ENCODE data around the gene ZC3H4. TPM values are rescaled to one million over a fixed set of nuclear protein-coding genes. Genes with fewer than 3 reads are reported as not detected.

Gene ZC3H4
- total RNA-seq, 1 experiment from 2014 or later, result 105 TPM

GRCh38 chr19:47093841-47094240 lies 19.7 kb downstream of the ZC3H4 start:
- no CpG with 5 or more reads among the region's 10 CpGs for WGBS (ENCODE audit: extremely low coverage, insufficient read length, low lambda C conversion rate)
- H3K27ac ChIP-seq (ENCODE audit: insufficient read length, low read depth, low read length), result no peak overlapping the region
- H2AK5ac ChIP-seq (ENCODE audit: insufficient read length, low read length), result no peak overlapping the region
- no peak overlapping the region for H3K4ac ChIP-seq (ENCODE audit: low read depth, low read length)
- H2BK120ac ChIP-seq (ENCODE audit: low read depth, low read length, poor library complexity, severe bottlenecking), result no peak overlapping the region
- Mint-ChIP-seq H3K4me1 (peaks cover 28 to 37% of the 10 kb centered on the region in 2 experiments), H3K27me3 (ENCODE audit: low read depth) (no peaks in the 10 kb centered on the region), H3K36me3 (ENCODE audit: insufficient read depth in 1 of 3, low read depth in 3 of 3) (peaks cover 37 to 62% (median 52%) of the 10 kb centered on the region in 3 experiments), H3K4me3 (no peak overlapping the region; a peak in 1 of 5 replicates), H3K9me3 (no peaks in the 10 kb centered on the region), H3K27ac (peak overlapping the region in 1 of 3 experiments; percentile 88; a peak in 3 of 7 replicates)
- H2BK15ac ChIP-seq (ENCODE audit: low read depth, low read length), result no peak overlapping the region
- no peak overlapping the region for H3K4me2 ChIP-seq (ENCODE audit: insufficient read depth, insufficient read length, low read length)
- no peak overlapping the region for H4K91ac ChIP-seq (ENCODE audit: insufficient read length, low read depth, low read length)
- H4K20me1 ChIP-seq (ENCODE audit: control insufficient read depth, insufficient read depth, insufficient read length), result no peaks in the 10 kb centered on the region
- H2BK20ac ChIP-seq (ENCODE audit: low read depth, low read length, poor library complexity, severe bottlenecking), result no peak overlapping the region
- H3K23me2 ChIP-seq (ENCODE audit: insufficient read length, low read depth, low read length, poor library complexity, severe bottlenecking), result no peaks in the 10 kb centered on the region
- peaks cover 7% of the 10 kb centered on the region for H3K79me1 ChIP-seq (ENCODE audit: insufficient read depth, low read depth, low read length, poor library complexity, severe bottlenecking)
- no peak overlapping the region for H4K8ac ChIP-seq (replicated peaks; ENCODE audit: insufficient read length, low read depth, low read length)
- H2BK12ac ChIP-seq (ENCODE audit: insufficient read length, low read depth, low read length), result no peak overlapping the region
- DNase-seq, result no peak
- TF ChIP-seq CTCF (conservative IDR thresholded peaks at IDR 0.05), result no peak
- no peak overlapping the region for H4K5ac ChIP-seq (ENCODE audit: insufficient read length, low read depth, low read length)
- no peak overlapping the region for H2BK5ac ChIP-seq (ENCODE audit: insufficient read length, low read length)
- no peak overlapping the region for H3K23ac ChIP-seq (ENCODE audit: insufficient read length, low read depth, low read length)
- no peak overlapping the region for H3K18ac ChIP-seq (ENCODE audit: insufficient read length, low read depth, low read length)
- peaks cover 4% of the 10 kb centered on the region; the same call in 1 of the 2 replicates for H3K79me2 ChIP-seq (ENCODE audit: insufficient read depth, low read length)
- no peak overlapping the region for H2AFZ ChIP-seq (ENCODE audit: low read length)
- no peak overlapping the region for H3K14ac ChIP-seq (ENCODE audit: insufficient read depth, low read length)
- H3K27me3 ChIP-seq (ENCODE audit: insufficient read depth, low read length), result no peaks in the 10 kb centered on the region
- no peak overlapping the region for H3T11ph ChIP-seq (ENCODE audit: low read length)
- H3K56ac ChIP-seq (ENCODE audit: insufficient read length, low read depth, low read length), result no peak overlapping the region
- H3K9ac ChIP-seq (ENCODE audit: extremely low read depth, insufficient read length, low read length), result no peak overlapping the region
- no peaks in the 10 kb centered on the region; the same call in 1 of the 2 replicates for H3K4me1 ChIP-seq (ENCODE audit: insufficient read depth, low read length)
- no peaks in the 10 kb centered on the region for H3K9me3 ChIP-seq (ENCODE audit: control insufficient read depth, low read depth, low read length)

All from H9 (cell line).